ENCODE data around the gene TIPARP.
"Not testable (repeated sequence)": the region's sequence is repeated elsewhere in the genome, so short reads cannot be mapped to it uniquely, and the experiment has no call there.

TIPARP gene

DNA sequence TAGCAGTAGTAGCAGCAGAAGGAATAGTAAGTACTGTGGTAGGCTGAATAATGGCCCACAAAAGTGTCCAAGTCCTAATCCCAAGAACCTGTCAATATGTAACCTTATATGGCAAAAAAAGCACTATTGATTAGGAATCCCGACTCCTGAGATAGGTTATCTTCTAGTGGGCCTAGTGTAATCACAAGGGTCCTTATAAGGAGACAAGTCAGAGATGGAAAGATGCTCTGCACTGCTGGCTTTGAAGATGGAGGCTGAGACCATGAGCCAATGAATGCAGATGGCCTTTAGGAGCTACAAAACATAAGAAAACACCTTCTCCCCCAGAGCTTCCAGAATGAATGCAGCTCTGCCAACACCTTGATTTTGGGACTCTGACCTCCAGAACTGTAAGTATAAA is 36.0 kb downstream of the TIPARP start:
- no peaks in the 10 kb centered on the region for H3K27me3 ChIP-seq (replicated peaks; ENCODE audit: control insufficient read depth, insufficient read depth, low read length)
- no peak for DNase-seq (ENCODE audit: extremely low read depth, insufficient read length)
- peaks cover 5% of the 10 kb centered on the region for H3K36me3 ChIP-seq (ENCODE audit: control insufficient read depth, insufficient read depth, low read length)
- H3K4me3 ChIP-seq (replicated peaks; ENCODE audit: low read depth, low read length): no peak overlapping the region
- TF ChIP-seq, protein P1, sequence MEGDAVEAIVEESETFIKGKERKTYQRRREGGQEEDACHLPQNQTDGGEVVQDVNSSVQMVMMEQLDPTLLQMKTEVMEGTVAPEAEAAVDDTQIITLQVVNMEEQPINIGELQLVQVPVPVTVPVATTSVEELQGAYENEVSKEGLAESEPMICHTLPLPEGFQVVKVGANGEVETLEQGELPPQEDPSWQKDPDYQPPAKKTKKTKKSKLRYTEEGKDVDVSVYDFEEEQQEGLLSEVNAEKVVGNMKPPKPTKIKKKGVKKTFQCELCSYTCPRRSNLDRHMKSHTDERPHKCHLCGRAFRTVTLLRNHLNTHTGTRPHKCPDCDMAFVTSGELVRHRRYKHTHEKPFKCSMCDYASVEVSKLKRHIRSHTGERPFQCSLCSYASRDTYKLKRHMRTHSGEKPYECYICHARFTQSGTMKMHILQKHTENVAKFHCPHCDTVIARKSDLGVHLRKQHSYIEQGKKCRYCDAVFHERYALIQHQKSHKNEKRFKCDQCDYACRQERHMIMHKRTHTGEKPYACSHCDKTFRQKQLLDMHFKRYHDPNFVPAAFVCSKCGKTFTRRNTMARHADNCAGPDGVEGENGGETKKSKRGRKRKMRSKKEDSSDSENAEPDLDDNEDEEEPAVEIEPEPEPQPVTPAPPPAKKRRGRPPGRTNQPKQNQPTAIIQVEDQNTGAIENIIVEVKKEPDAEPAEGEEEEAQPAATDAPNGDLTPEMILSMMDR (IDR thresholded peaks at IDR 0.05; ENCODE audit: insufficient read depth, low read length, poor library complexity, severe bottlenecking): no peak

DNA sequence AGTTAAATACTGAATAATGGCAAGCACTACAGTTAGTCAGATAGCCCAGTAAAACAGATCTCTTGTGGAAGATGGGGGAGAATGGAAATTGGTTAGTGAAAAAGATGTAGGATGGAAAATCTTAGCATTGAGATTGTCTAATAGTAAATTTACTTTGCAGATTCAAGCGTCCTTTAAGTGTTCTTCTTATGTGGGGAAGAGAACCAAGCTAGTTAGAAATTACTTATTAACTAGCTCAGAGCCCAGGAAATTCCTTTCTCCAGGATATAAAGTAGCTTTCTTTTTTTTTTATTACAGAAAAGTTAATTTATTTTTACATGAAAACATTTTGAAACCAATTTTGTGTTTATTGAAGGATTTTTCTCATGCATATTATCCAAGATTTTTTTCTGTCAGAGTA is 36.7 kb downstream of the TIPARP start:
- H3K27me3 ChIP-seq (replicated peaks; ENCODE audit: control insufficient read depth, insufficient read depth, low read length): no peaks in the 10 kb centered on the region
- TF ChIP-seq, protein P1 (IDR thresholded peaks at IDR 0.05; ENCODE audit: insufficient read depth, low read length, poor library complexity, severe bottlenecking): no peak
- no peak overlapping the region for H3K4me3 ChIP-seq (replicated peaks; ENCODE audit: low read depth, low read length)
- H3K36me3 ChIP-seq (ENCODE audit: control insufficient read depth, insufficient read depth, low read length): peaks cover 3% of the 10 kb centered on the region
- DNase-seq (ENCODE audit: extremely low read depth, insufficient read length): no peak

DNA sequence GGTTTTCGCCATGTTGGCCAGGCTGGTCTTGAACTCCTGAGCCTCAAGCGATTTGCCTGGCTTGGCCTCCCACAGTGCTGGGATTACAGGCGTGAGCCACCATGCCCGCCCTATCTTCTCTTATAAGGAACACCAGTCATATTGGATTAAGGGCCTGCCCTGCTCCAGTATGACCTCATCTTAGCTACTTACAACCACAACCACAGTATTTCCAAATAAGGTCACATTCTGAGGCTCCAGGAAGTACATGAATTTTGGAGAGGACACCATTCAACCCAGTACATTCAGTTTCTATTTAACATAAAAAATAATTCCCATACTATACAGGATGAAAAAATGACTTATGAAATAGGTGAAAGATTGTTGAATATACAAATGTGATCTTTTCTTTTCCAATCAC is 37.6 kb downstream of the TIPARP start:
- not testable (repeated sequence) for H3K4me3 ChIP-seq (replicated peaks; ENCODE audit: low read depth, low read length); H3K27me3 ChIP-seq (replicated peaks; ENCODE audit: control insufficient read depth, insufficient read depth, low read length); DNase-seq (ENCODE audit: extremely low read depth, insufficient read length); H3K36me3 ChIP-seq (ENCODE audit: control insufficient read depth, insufficient read depth, low read length)

DNA sequence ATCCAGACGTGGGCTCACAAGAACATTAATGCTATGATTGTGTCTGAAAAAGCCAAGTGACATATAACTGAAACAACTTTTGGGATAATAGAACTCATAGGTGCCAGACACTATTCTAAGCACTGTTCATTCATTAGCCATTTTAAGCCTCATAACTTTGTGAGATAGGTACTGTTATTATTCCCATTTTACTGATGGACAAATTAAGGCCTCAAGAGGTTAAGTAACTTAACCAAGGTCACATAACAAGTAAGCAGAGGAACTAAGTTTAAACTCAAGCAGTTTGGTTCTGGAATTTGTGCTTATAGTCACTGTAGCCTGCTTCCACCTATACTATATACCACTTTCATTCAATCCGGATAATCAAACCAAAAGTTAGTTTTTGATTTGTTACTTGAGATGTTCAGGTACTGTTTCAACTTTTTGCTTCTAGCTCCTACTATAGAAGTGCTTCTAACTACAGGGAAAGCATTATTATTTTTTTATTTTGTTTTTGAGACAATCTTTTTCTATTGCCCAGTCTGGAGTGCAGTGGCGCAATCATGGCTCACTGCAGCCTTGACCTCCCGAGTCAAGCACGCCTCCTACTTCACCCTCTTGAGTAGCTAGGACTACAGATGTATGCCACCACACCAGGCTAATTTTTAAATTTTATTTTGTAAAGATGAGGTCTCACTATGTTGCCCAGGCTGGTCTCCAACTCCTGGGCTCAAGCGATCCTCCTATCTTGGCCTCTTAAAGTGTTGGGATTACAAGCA is 41.9 kb downstream of the TIPARP start:
- no peak for DNase-seq (ENCODE audit: extremely low read depth, insufficient read length)
- H3K27me3 ChIP-seq (replicated peaks; ENCODE audit: control insufficient read depth, insufficient read depth, low read length): no peaks in the 10 kb centered on the region
- H3K36me3 ChIP-seq (ENCODE audit: control insufficient read depth, insufficient read depth, low read length): no peaks in the 10 kb centered on the region; the same call in 1 of the 2 replicates
- TF ChIP-seq, protein P1 (IDR thresholded peaks at IDR 0.05; ENCODE audit: insufficient read depth, low read length, poor library complexity, severe bottlenecking): no peak
- H3K4me3 ChIP-seq (replicated peaks; ENCODE audit: low read depth, low read length): no peak overlapping the region

DNA sequence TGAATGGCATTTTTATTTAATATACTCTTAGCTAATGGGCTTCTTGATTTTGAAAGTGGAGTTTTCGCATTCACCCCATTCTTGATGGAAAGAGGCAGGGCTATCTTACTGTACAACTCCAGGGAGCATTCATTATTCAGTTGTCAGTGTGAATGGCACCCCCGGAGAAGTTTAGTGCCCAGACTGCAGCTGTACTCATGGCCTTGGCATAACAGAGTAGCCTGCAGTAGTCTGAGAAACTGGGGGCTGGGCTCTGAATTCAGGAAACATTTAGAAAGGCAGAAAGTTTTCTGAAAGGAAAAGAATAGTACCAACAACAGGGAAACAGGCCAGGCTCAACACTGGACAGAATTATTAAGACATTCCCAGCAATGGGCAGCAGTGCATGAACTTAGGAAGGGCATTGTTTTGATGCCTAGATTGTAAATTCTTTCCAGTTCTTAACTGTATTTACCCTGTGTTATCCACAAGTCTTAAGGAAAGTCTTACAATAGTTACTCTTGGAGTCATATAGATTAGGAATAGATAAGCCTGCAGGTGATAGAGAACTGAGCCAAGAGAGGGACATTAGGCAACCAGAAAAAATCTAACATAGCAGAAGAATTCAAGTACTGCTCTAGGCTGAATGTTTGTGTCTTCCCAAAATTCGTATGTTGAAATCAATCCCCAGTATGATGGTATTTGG is 44.4 kb downstream of the TIPARP start:
- TF ChIP-seq, protein P1 (IDR thresholded peaks at IDR 0.05; ENCODE audit: insufficient read depth, low read length, poor library complexity, severe bottlenecking): no peak
- no peak overlapping the region for H3K4me3 ChIP-seq (replicated peaks; ENCODE audit: low read depth, low read length)

DNA sequence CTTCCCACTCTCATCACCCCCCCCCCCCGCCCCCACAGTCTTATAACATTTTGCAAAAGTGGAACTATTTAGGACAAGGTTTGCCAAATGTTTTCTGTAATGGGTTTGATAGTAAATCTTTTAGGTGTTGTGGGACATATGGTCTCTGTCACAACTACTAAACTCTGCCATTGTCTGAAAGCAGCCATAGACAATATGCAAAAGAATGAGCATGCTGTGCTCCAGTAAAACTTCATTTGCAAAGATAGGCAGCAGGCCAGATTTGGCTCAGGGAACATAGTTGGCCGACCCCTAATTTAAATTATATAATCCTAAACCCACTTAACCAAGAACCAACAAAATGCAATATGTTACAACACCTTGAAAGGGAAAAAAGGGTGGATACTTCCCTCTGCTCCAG is 46.4 kb downstream of the TIPARP start:
- TF ChIP-seq, protein P1 (IDR thresholded peaks at IDR 0.05; ENCODE audit: insufficient read depth, low read length, poor library complexity, severe bottlenecking): no peak
- no peak for DNase-seq (ENCODE audit: extremely low read depth, insufficient read length)
- H3K4me3 ChIP-seq (replicated peaks; ENCODE audit: low read depth, low read length): no peak overlapping the region
- H3K27me3 ChIP-seq (replicated peaks; ENCODE audit: control insufficient read depth, insufficient read depth, low read length): no peaks in the 10 kb centered on the region
- H3K36me3 ChIP-seq (ENCODE audit: control insufficient read depth, insufficient read depth, low read length): no peaks in the 10 kb centered on the region; the same call in 1 of the 2 replicates

More for the DNA sequence above, 44.4 kb downstream of the TIPARP start:
- no peak for DNase-seq (ENCODE audit: extremely low read depth, insufficient read length)
- Histone ChIP-seq H3K27me3 (replicated peaks; ENCODE audit: control insufficient read depth, insufficient read depth, low read length) (no peaks in the 10 kb centered on the region), H3K36me3 (ENCODE audit: control insufficient read depth, insufficient read depth, low read length) (no peaks in the 10 kb centered on the region; the same call in 1 of the 2 replicates)

All from GM06990 (cell line).